HG03342 (cell line): ENCODE results near the gene PTH2.
"Not testable (repeated sequence)": the region's sequence is repeated elsewhere in the genome, so short reads cannot be mapped to it uniquely, and the experiment has no call there.

Experiments used
- ATAC-seq: cut with Tn5 transposase; IDR thresholded peaks from one replicate; pipeline ENCODE4 v1.9.1; 2021; ENCODE audit warnings: mild to moderate bottlenecking, moderate library complexity; ENCODE audit not compliant: unreplicated experiment

PTH2 gene

GRCh38 chr19:49390131-49390928 is 32.9 kb downstream of the PTH2 start:
- ATAC-seq = no peak

GRCh38 chr19:49389406-49389805 is 33.8 kb downstream of the PTH2 start:
- no peak for ATAC-seq

- no peak for ATAC-seq
These were observed 35.3 kb downstream of the PTH2 start, which contains the start of gene KASH5 for GRCh38 chr19:49387936-49388372. KASH5 (plus strand) TSS chr19:49388249; CDS start chr19:49390884, 2,635 bp downstream.

- no peak for ATAC-seq
These were observed 39.6 kb downstream of the PTH2 start for GRCh38 chr19:49383599-49383998.

GRCh38 chr19:49382639-49383038 is 40.6 kb downstream of the PTH2 start:
- no peak for ATAC-seq

GRCh38 chr19:49380391-49380790 is 42.9 kb downstream of the PTH2 start:
- no peak for ATAC-seq

GRCh38 chr19:49378512-49378911 is 44.7 kb downstream of the PTH2 start:
- no peak for ATAC-seq

- ATAC-seq = no peak
These were observed 48.4 kb downstream of the PTH2 start for GRCh38 chr19:49374665-49375434.

GRCh38 chr19:49373174-49373573 is 50.1 kb downstream of the PTH2 start:
- ATAC-seq = not testable (repeated sequence)
